ENCODE results near the gene PF4V1. TPM values are rescaled to one million over a fixed set of nuclear protein-coding genes. Genes with fewer than 3 reads are reported as not detected.

The PF4V1 gene
- total RNA-seq = not detected

GRCh38 chr4:73853246-73853704 is at the start of gene PF4V1:
Gene PF4V1 (plus strand): TSS chr4:73853296. CDS start chr4:73853363, 67 bp downstream.

GRCh38 chr4:73836373-73837279 is 16.5 kb upstream of the PF4V1 start, which contains the start of gene CXCL6:
Gene CXCL6 (plus strand): TSS chr4:73836678. CDS start chr4:73836751, 73 bp downstream.

GRCh38 chr4:73869130-73870055 is 16.3 kb downstream of the PF4V1 start, which contains the start of gene CXCL1:
Gene CXCL1 (plus strand): TSS chr4:73869393. CDS start chr4:73869471, 78 bp downstream.

Other genes starting within 250 kb of the PF4V1 start
- not detected for gene RASSF6, start 232.9 kb upstream of the PF4V1 start, total RNA-seq
- under 1 TPM in 1 of 2 experiments, not detected in 1; 0.20 TPM for gene CXCL8, start 112.7 kb upstream of the PF4V1 start, total RNA-seq
- not detected for gene CXCL6, start 16.6 kb upstream of the PF4V1 start, total RNA-seq
- not detected for gene CXCL1, start 16.1 kb downstream of the PF4V1 start, total RNA-seq
- gene PF4, start 128.7 kb downstream of the PF4V1 start, total RNA-seq = not detected
- not detected for gene PPBP, start 134.9 kb downstream of the PF4V1 start, total RNA-seq
- gene CXCL5, start 145.4 kb downstream of the PF4V1 start, total RNA-seq = not detected
- gene CXCL3, start 185.4 kb downstream of the PF4V1 start, total RNA-seq = not detected
- not detected for gene CXCL2, start 245.9 kb downstream of the PF4V1 start, total RNA-seq

Data from activated naive CD4-positive, alpha-beta T cell treated with anti-CD3 and anti-CD28 coated beads, Interleukin-2, amount 10 ng/mL, durations not matched to agents 5 hours and 36 hours (primary cell).